T-helper 2 cell treated with Interferon-gamma antibody and Interleukin-4, amounts not matched to agents 100 ng/mL and 5 ng/mL, for 36 hours (primary cell): Measurements from ENCODE around the gene HTRA2. TPM values are rescaled to one million over a fixed set of nuclear protein-coding genes. Genes with fewer than 3 reads are reported as not detected.

Experiments
- intact Hi-C: fragments of 100-400 bp; cut with micrococcal nuclease; formaldehyde crosslinking; loops from one replicate; pipeline ENCODE4 v1.15.1; 2023
- total RNA-seq: library from RNA; stranded (reverse); gene quantifications from 2 replicates; pipeline ENCODE4 v1.2.3, GENCODE V29; 2022

HTRA2 gene
- total RNA-seq, 1 donor from 2014 or later, result 48.1 TPM

GRCh38 chr2:74577448-74577847 lies 47.7 kb downstream of the HTRA2 start:
- intact Hi-C loops, result no loop called here

DNA sequence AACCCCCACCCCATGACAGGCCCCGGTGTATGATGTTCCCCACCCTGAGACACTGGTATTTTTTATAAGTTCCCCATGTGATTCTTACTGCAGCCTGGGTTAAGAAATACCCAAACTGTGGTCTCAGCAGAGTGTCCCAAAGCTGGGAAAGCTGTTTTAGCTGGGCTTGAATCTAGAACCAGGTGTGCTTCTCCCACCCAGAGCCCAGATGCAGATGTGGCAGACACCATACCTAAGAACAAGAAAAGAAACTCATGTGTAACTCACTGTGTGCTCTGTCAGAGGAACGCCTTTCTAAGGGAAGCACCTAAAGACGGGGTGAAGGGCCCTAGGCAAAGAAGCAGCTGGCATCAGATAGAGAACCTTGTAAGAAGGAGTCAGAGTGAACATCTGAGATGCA lies 48.7 kb downstream of the HTRA2 start:
- intact Hi-C loops, result no loop called here

DNA sequence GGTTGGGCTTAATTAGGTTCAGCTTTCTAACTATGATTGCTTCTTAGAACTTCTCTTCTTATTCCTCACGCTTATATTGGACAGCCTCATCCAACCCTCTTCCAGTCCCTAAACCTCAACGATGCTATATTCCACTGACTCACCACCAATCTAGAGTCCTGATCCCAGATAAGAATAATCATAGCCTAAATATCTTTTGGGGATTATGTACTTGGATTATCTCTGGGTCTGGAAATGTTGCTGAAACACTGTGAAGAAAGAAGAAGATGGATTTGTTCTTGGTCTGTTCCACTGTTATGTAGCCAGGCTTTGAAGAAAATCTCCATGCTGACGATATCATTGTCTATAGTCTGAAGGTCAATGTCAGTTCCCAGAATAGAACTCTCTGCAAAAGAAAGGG lies 51.7 kb downstream of the HTRA2 start:
- intact Hi-C loops, result loop anchor here (10.0 kb wide), 1 partner anchor 247 kb away; no protein-coding TSS in a partner anchor

DNA sequence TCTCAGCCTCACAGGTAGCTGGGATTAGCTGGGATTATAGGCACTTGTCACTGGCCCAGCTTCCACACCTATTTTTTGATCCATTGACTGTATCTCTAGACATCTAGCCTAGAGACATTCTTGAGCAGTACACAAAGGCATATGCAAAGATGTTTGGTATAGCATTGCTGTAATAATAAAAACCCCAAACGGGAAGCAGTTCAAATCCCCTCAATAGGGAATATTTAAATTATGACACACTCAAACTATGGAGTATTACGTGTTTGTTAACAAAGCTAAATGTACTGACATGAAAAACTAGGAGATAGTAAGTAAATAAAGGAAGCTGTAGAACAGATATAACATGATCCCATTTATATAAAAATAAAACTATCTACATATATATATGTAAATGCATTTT lies 52.5 kb downstream of the HTRA2 start:
- intact Hi-C loops, result loop anchor here (10.0 kb wide), 1 partner anchor 247 kb away; no protein-coding TSS in a partner anchor

Other genes starting within 250 kb of the HTRA2 start
- gene SLC4A5, start 186.5 kb upstream of the HTRA2 start, total RNA-seq, result 0.86 and 3.1 TPM in 2 replicates
- 105 and 110 TPM in 2 replicates for gene DCTN1, start 149.6 kb upstream of the HTRA2 start, total RNA-seq
- gene C2orf81, start 108.3 kb upstream of the HTRA2 start, total RNA-seq, result 1.0 and 1.5 TPM in 2 replicates
- gene WDR54, start 108.2 kb upstream of the HTRA2 start, total RNA-seq, result 56.9 and 60.3 TPM in 2 replicates
- 0.36 and 0.52 TPM in 2 replicates for gene RTKN, start 88.0 kb upstream of the HTRA2 start, total RNA-seq
- gene INO80B, start 74.8 kb upstream of the HTRA2 start, total RNA-seq, result 29.4 and 31.7 TPM in 2 replicates
- 46.8 and 47.6 TPM in 2 replicates for gene WBP1, start 71.5 kb upstream of the HTRA2 start, total RNA-seq
- gene MOGS, start 64.6 kb upstream of the HTRA2 start, total RNA-seq, result 68.3 and 74.8 TPM in 2 replicates
- 105 TPM in 2 replicates for gene MRPL53, start 57.3 kb upstream of the HTRA2 start, total RNA-seq
- gene CCDC142, start 46.9 kb upstream of the HTRA2 start, total RNA-seq, result 30.4 and 32.0 TPM in 2 replicates
- 43.4 and 43.9 TPM in 2 replicates for gene TTC31, start 46.9 kb upstream of the HTRA2 start, total RNA-seq
- gene LBX2, start 30.3 kb upstream of the HTRA2 start, total RNA-seq, result 0.39 and 0.50 TPM in 2 replicates
- 31.2 and 32.8 TPM in 2 replicates for gene PCGF1, start 22.2 kb upstream of the HTRA2 start, total RNA-seq
- gene TLX2, start 15.5 kb upstream of the HTRA2 start, total RNA-seq, result 1.1 and 1.2 TPM in 2 replicates
- gene DQX1, start 3.7 kb upstream of the HTRA2 start, total RNA-seq, result 0.80 and 1.1 TPM in 2 replicates
- 148 and 150 TPM in 2 replicates for gene AUP1, start 227 bp upstream of the HTRA2 start, total RNA-seq
- gene LOXL3, start 24.0 kb downstream of the HTRA2 start, total RNA-seq, result 1.00 and 1.9 TPM in 2 replicates
- gene DOK1, start 24.8 kb downstream of the HTRA2 start, total RNA-seq, result 50.4 and 52.5 TPM in 2 replicates
- 0.09 TPM in 1 of 2 replicates, not detected in the other for gene M1AP, start 118.4 kb downstream of the HTRA2 start, total RNA-seq
- 4.4 and 5.9 TPM in 2 replicates for gene SEMA4F, start 124.3 kb downstream of the HTRA2 start, total RNA-seq